GM12878 (cell line): ENCODE data around the gene MIGA2. TPM values are rescaled to one million over a fixed set of nuclear protein-coding genes. Genes with fewer than 3 reads are reported as not detected.

Source experiments
- ATAC-seq: fragments of 200-7000 bp; cut with Tn5 transposase; 3 replicates; pipeline ENCODE4 v1.9.1; 2020; ENCODE audit warnings: mild to moderate bottlenecking, moderate library complexity
- BruUV-seq: library from RNA; stranded (reverse); fragments of 400-500 nt; replicated peaks from 2 replicates; lab custom pipeline; 2021; lab: Mats Ljungman, UMichigan
- CTCF ChIA-PET: fragments of 300-600 bp; sonication (Branson Sonifier 250); formaldehyde crosslinking; extraction: SDS; loops from one replicate; lab custom pipeline; 2021; ENCODE audit warnings: inconsistent platforms; lab: Yijun Ruan, JAX
- POLR2A ChIA-PET: fragments of 350-600 bp; formaldehyde crosslinking; extraction: SDS; loops from one replicate; lab custom pipeline; 2021; ENCODE audit warnings: inconsistent platforms; lab: Charles Lee
- RAD21 ChIA-PET: fragments of 300-600 bp; sonication (Branson Sonifier 250); formaldehyde crosslinking; loops from one replicate; lab custom pipeline; 2023; ENCODE audit warnings: antibody characterized with exemption; ENCODE audit not compliant: unreplicated experiment; lab: Charles Lee
- SMC1A ChIA-PET: fragments of 300-600 bp; sonication (Branson Sonifier 250); formaldehyde crosslinking; loops from one replicate; lab custom pipeline; 2023; ENCODE audit not compliant: unreplicated experiment, uncharacterized antibody; lab: Charles Lee
- DNase-seq: peaks from one replicate; pipeline ENCODE4 v3.0.0-alpha.2; 2011; ENCODE audit warnings: low read depth, low spot score
- FAIRE-seq: peaks from 3 replicates; lab custom pipeline; 2011; peaks lifted over from hg19 to GRCh38; lab: Jason Lieb, UNC
- H2AFZ ChIP-seq: 2 replicates; pipeline ENCODE4 v1.6.0; 2011; ENCODE audit warnings: low read depth, low read length, control low read depth; ENCODE audit not compliant: control insufficient read depth
- H3K27ac ChIP-seq: 2 replicates; pipeline ENCODE4 v1.5.1; 2011; ENCODE audit warnings: control low read depth; ENCODE audit not compliant: control insufficient read depth, insufficient read depth
- H3K27me3 ChIP-seq, 2 experiments: replicated peaks in 1 of 2; 2 replicates each; pipeline versions ENCODE4 v1.6.0 to v1.6.1; 2011; ENCODE audit warnings: low read length in 1 of 2; ENCODE audit not compliant: control insufficient read depth in 2 of 2, insufficient read depth in 2 of 2
- H3K36me3 ChIP-seq, 2 experiments: 2 replicates each; pipeline ENCODE4 v1.5.1; 2011; ENCODE audit warnings: low read length in 1 of 2; ENCODE audit not compliant: control insufficient read depth in 2 of 2, insufficient read depth in 2 of 2
- H3K4me1 ChIP-seq: 2 replicates; pipeline ENCODE4 v1.6.1; 2011; ENCODE audit warnings: mild to moderate bottlenecking, low read length, moderate library complexity, mixed read lengths; ENCODE audit not compliant: control insufficient read depth, insufficient read depth
- H3K4me2 ChIP-seq: 2 replicates; pipeline ENCODE4 v1.6.0; 2011; ENCODE audit warnings: control low read depth; ENCODE audit not compliant: control insufficient read depth, insufficient read depth
- H3K4me3 ChIP-seq: fragments of 200-600 bp; sonication (generic); 2 replicates; pipeline ENCODE4 v1.5.1; 2016
- H3K79me2 ChIP-seq: 2 replicates; pipeline ENCODE4 v1.6.0; 2011; ENCODE audit warnings: low read length; ENCODE audit not compliant: control insufficient read depth, insufficient read depth
- H3K9ac ChIP-seq: 2 replicates; pipeline ENCODE4 v1.8.0; 2011; ENCODE audit warnings: low read length, control low read depth, mixed read lengths; ENCODE audit not compliant: control insufficient read depth, insufficient read depth
- H3K9me3 ChIP-seq: replicated peaks from 3 replicates; pipeline ENCODE4 v1.5.1; 2011; ENCODE audit warnings: mild to moderate bottlenecking, low read length; ENCODE audit not compliant: control insufficient read depth, insufficient read depth
- H4K20me1 ChIP-seq: 2 replicates; pipeline ENCODE4 v1.6.0; 2011; ENCODE audit not compliant: control insufficient read depth, insufficient read depth
- ATF7 ChIP-seq: fragments of 450-650 bp; IDR thresholded peaks from 2 replicates; pipeline ENCODE4 v1.6.1; 2016; ENCODE audit warnings: low read depth, mild to moderate bottlenecking
- BCL11A ChIP-seq: IDR thresholded peaks from 2 replicates; pipeline ENCODE4 v1.6.1; 2011; ENCODE audit warnings: low read depth, low read length
- IRF4 ChIP-seq: IDR thresholded peaks from 2 replicates; pipeline ENCODE4 v1.6.1; 2011; ENCODE audit warnings: low read depth, low read length
- NR2C1 ChIP-seq: fragments of 450-650 bp; IDR thresholded peaks from 2 replicates; pipeline ENCODE4 v1.6.1; 2017; ENCODE audit warnings: antibody characterized with exemption, mild to moderate bottlenecking, moderate library complexity
- ZNF274 ChIP-seq: IDR thresholded peaks from one replicate; pipeline ENCODE4 v1.8.0; 2011; ENCODE audit not compliant: insufficient read length, insufficient read depth
- WGBS: methylation state at CpG from one replicate; pipeline ENCODE4 v1.1.6; 2016; ENCODE audit warnings: low lambda C conversion rate; ENCODE audit not compliant: insufficient replicate concordance, insufficient coverage; ENCODE audit errors: missing lambda C conversion rate; 5-methylcytosine and 5-hydroxymethylcytosine counted together
- in situ Hi-C: fragments of 300-500 bp; cut with MboI; formaldehyde crosslinking; loops from 9 replicates; pipeline ENCODE4 v1.14.3; 2018; ENCODE audit warnings: mixed read lengths
- intact Hi-C: fragments of 100-400 bp; cut with micrococcal nuclease; formaldehyde crosslinking; loops from one replicate; pipeline ENCODE4 v1.14.2; 2022; ENCODE audit not compliant: unreplicated experiment
- polyA plus RNA-seq, 11 experiments: library from polyadenylated mRNA; depleted of rRNA in 4 of 11; unstranded in 6 of 11; stranded (reverse) in 5 of 11; fragments of >200 nt; fragmentation: Nextera tagmentation in 4 of 11; fragmentation: Illumina TruSeq in 1 of 11; extraction: Ambion mirVana in 4 of 11; extraction: Trizol in 1 of 11; gene quantifications; 1 replicate in 1 of 11; 2 replicates in 10 of 11; pipeline versions ENCODE4 v1.2.1 to v1.2.3, GENCODE V29; 2011 to 2016; ENCODE audit warnings: inconsistent platforms in 2 of 11, missing spikeins in 2 of 11, low read depth in 1 of 11
- total RNA-seq, 4 experiments: library from RNA; depleted of rRNA in 3 of 4; stranded (reverse); fragments of >200 nt in 3 of 4; fragmentation: Illumina TruSeq in 1 of 4; extraction: Trizol in 1 of 4; gene quantifications; 2 replicates each; pipeline versions ENCODE4 v1.2.1 to v1.2.3, GENCODE V29; 2013 to 2021
- TF ChIP-seq, protein P1 (sequence below): IDR thresholded peaks from 2 replicates; pipeline ENCODE4 v1.6.1; 2012; ENCODE audit warnings: improper control_type of control experiment, low read depth, low read length; ENCODE audit not compliant: insufficient replicate concordance

MIGA2 gene
- total and polyA plus RNA-seq, 10 of the 15 experiments (the other 5 are each of a cell fraction or from before 2014, with no cell fraction given): 0.14 to 31.0 (median 12.7) TPM

DNA sequence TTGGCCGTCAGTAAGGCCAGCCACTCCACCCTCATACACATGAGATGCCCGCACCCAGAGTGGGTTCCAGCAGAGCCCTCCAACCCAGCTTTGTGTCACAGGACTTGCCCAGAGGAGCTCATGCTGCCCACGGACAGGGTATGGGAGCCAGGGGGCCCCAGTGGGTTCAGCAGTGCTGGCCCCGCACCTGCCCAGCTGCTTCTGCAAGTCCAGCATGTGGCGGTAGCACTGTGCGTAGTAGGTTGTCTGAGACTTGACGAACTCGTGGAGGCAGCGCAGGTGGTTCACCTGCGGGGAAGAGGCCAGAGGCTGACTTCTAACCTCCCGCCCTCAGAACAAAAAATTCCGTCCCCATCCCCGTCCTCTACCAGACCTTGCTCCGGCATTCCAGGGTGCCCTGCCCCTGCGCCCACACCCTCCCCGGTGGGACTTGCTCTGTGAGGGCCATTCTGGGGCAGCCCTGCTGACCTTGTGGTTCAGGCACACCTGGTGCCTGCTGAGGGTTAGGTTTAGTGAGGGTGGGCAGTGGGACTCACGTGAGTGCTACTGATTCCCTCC, 26.8 kb upstream of the MIGA2 start:
- in situ Hi-C loops (no loop called here), intact Hi-C loops (no loop called here)
- Histone ChIP-seq H3K4me1 (no peaks in the 10 kb centered on the region), H3K27me3 (no peaks in the 10 kb centered on the region), H3K79me2 (no peaks in the 10 kb centered on the region)
- DNase-seq: no peak
- ChIA-PET RAD21 (no interaction called here), CTCF (no interaction called here)
- TF ChIP-seq, protein P1, sequence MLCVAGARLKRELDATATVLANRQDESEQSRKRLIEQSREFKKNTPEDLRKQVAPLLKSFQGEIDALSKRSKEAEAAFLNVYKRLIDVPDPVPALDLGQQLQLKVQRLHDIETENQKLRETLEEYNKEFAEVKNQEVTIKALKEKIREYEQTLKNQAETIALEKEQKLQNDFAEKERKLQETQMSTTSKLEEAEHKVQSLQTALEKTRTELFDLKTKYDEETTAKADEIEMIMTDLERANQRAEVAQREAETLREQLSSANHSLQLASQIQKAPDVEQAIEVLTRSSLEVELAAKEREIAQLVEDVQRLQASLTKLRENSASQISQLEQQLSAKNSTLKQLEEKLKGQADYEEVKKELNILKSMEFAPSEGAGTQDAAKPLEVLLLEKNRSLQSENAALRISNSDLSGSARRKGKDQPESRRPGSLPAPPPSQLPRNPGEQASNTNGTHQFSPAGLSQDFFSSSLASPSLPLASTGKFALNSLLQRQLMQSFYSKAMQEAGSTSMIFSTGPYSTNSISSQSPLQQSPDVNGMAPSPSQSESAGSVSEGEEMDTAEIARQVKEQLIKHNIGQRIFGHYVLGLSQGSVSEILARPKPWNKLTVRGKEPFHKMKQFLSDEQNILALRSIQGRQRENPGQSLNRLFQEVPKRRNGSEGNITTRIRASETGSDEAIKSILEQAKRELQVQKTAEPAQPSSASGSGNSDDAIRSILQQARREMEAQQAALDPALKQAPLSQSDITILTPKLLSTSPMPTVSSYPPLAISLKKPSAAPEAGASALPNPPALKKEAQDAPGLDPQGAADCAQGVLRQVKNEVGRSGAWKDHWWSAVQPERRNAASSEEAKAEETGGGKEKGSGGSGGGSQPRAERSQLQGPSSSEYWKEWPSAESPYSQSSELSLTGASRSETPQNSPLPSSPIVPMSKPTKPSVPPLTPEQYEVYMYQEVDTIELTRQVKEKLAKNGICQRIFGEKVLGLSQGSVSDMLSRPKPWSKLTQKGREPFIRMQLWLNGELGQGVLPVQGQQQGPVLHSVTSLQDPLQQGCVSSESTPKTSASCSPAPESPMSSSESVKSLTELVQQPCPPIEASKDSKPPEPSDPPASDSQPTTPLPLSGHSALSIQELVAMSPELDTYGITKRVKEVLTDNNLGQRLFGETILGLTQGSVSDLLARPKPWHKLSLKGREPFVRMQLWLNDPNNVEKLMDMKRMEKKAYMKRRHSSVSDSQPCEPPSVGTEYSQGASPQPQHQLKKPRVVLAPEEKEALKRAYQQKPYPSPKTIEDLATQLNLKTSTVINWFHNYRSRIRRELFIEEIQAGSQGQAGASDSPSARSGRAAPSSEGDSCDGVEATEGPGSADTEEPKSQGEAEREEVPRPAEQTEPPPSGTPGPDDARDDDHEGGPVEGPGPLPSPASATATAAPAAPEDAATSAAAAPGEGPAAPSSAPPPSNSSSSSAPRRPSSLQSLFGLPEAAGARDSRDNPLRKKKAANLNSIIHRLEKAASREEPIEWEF: no peak
- TF ChIP-seq ATF7: no peak
- TF ChIP-seq IRF4: no peak
- TF ChIP-seq ZNF274: no peak
- TF ChIP-seq BCL11A: no peak
- TF ChIP-seq NR2C1: no peak
- TF ChIP-seq, all 136 proteins: peak for 0
- no peak for FAIRE-seq
- Histone ChIP-seq H2AFZ (no peak overlapping the region), H3K9ac (no peak overlapping the region), H4K20me1 (no peaks in the 10 kb centered on the region), H3K9me3 (no peaks in the 10 kb centered on the region), H3K4me3 (no peak overlapping the region), H3K27ac (no peak overlapping the region), H3K4me2 (no peak overlapping the region), H3K36me3 (peaks cover 16 to 27% of the 10 kb centered on the region in 2 experiments)
- 87% methylated on average over 17 of the region's 17 CpGs for WGBS
- ChIA-PET SMC1A (no interaction called here), POLR2A (no interaction called here)
- no peak for ATAC-seq
- BruUV-seq: no TSS peak
